Mesendoderm (in vitro differentiated cells): Measurements from ENCODE around the gene RFT1.

Experiments used
- DNase-seq: peaks from one replicate; pipeline ENCODE4 v3.0.0; 2013
- H2AK5ac ChIP-seq: 2 replicates; pipeline ENCODE4 v1.6.1; 2013; ENCODE audit warnings: low read length, inconsistent platforms
- H2BK120ac ChIP-seq: 2 replicates; pipeline ENCODE4 v1.6.1; 2013; ENCODE audit warnings: low read depth, mild to moderate bottlenecking, low read length, moderate library complexity, mixed read lengths
- H2BK15ac ChIP-seq: replicated peaks from 2 replicates; pipeline ENCODE4 v1.6.1; 2013; ENCODE audit warnings: low read depth, mild to moderate bottlenecking, moderate library complexity
- H2BK5ac ChIP-seq: 2 replicates; pipeline ENCODE4 v1.6.1; 2013; ENCODE audit warnings: low read length, inconsistent platforms
- H3K18ac ChIP-seq: 2 replicates; pipeline ENCODE4 v1.6.1; 2013; ENCODE audit warnings: mild to moderate bottlenecking, low read length, mixed read lengths
- H3K23ac ChIP-seq: one replicate; pipeline ENCODE4 v1.6.1; 2013; ENCODE audit warnings: low read length
- H3K27ac ChIP-seq: 2 replicates; pipeline ENCODE4 v1.5.1; 2013; ENCODE audit warnings: low read depth, mild to moderate bottlenecking, inconsistent platforms, low read length, moderate library complexity
- H3K27me3 ChIP-seq: 2 replicates; pipeline ENCODE4 v1.6.1; 2013; ENCODE audit warnings: low read length, control low read depth, mild to moderate bottlenecking, inconsistent platforms; ENCODE audit not compliant: insufficient read depth, poor library complexity
- H3K36me3 ChIP-seq: 2 replicates; pipeline ENCODE4 v1.6.1; 2013; ENCODE audit warnings: low read length, inconsistent platforms; ENCODE audit not compliant: control insufficient read depth, insufficient read depth
- H3K4ac ChIP-seq: one replicate; pipeline ENCODE4 v1.6.1; 2013; ENCODE audit warnings: low read depth, mild to moderate bottlenecking, low read length, moderate library complexity
- H3K4me1 ChIP-seq: 2 replicates; pipeline ENCODE4 v1.6.1; 2013; ENCODE audit warnings: low read depth, low read length, inconsistent platforms; ENCODE audit not compliant: control insufficient read depth
- H3K4me2 ChIP-seq: 2 replicates; pipeline ENCODE4 v1.6.1; 2013; ENCODE audit warnings: low read length
- H3K4me3 ChIP-seq: 2 replicates; pipeline ENCODE4 v1.5.1; 2013; ENCODE audit warnings: mild to moderate bottlenecking, low read length
- H3K56ac ChIP-seq: one replicate; pipeline ENCODE4 v1.6.1; 2013; ENCODE audit warnings: low read length
- H3K79me1 ChIP-seq: 2 replicates; pipeline ENCODE4 v1.6.1; 2013; ENCODE audit warnings: low read length, inconsistent platforms
- H3K79me2 ChIP-seq: 2 replicates; pipeline ENCODE4 v1.6.1; 2013; ENCODE audit warnings: mild to moderate bottlenecking, low read length; ENCODE audit not compliant: control insufficient read depth, insufficient read depth
- H3K9ac ChIP-seq: 2 replicates; pipeline ENCODE4 v1.6.1; 2013; ENCODE audit warnings: low read length, inconsistent platforms
- H4K5ac ChIP-seq: one replicate; pipeline ENCODE4 v1.6.1; 2013; ENCODE audit warnings: low read length
- H4K8ac ChIP-seq: one replicate; pipeline ENCODE4 v1.6.1; 2013; ENCODE audit warnings: low read depth, mild to moderate bottlenecking, control low read depth, low read length, moderate library complexity
- WGBS: extraction: QIAGEN DNeasy Blood & Tissue Kit; methylation state at CpG from one replicate; pipeline ENCODE4 v1.1.7; 2013; ENCODE audit warnings: low lambda C conversion rate, missing lambda C conversion rate; ENCODE audit not compliant: insufficient coverage; ENCODE audit errors: extremely low coverage; 5-methylcytosine and 5-hydroxymethylcytosine counted together

Gene RFT1

GRCh38 chr3:53149006-53149690, 18.9 kb upstream of the RFT1 start:
- Histone ChIP-seq H3K4ac (no peak overlapping the region), H3K27ac (no peak overlapping the region), H3K79me1 (no peaks in the 10 kb centered on the region), H2BK120ac (no peak overlapping the region), H2AK5ac (no peak overlapping the region), H3K36me3 (no peaks in the 10 kb centered on the region), H3K56ac (no peak overlapping the region), H3K23ac (no peak overlapping the region), H3K18ac (no peak overlapping the region), H3K4me1 (no peaks in the 10 kb centered on the region), H3K4me2 (no peak overlapping the region), H3K4me3 (no peak overlapping the region), H2BK5ac (no peak overlapping the region), H3K9ac (no peak overlapping the region), H4K5ac (no peak overlapping the region), H4K8ac (no peak overlapping the region), H2BK15ac (no peak overlapping the region), H3K79me2 (no peaks in the 10 kb centered on the region), H3K27me3 (no peaks in the 10 kb centered on the region)
- DNase-seq = no peak
- WGBS = no CpG with 5 or more reads among the region's 13 CpGs

DNA sequence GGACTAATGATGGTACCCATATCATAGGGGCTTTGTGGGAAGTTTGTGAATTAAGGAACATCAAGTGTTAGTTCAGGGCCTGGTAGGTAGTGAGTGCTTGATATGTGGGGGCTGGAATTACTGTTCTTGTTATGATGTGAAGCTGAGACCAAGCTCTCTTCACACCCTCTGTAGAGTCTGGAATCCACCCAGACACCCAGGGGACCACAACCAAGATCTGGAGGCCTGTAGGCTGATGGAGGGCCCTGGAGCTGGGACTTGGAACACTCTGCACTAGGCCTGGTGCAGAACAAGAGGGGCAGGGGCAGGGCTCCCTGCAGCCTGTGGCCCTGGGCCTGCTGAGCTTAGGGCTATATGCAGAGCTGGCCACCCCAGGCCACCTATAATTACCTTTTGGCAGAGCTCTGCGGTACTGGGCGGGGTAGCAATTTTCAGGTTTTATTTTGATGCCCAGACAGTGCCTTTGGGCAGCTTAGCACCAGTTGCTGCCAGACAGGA, 17.7 kb upstream of the RFT1 start:
- Histone ChIP-seq H4K5ac (no peak overlapping the region), H3K79me2 (no peaks in the 10 kb centered on the region), H2AK5ac (no peak overlapping the region), H3K36me3 (no peaks in the 10 kb centered on the region), H3K27ac (no peak overlapping the region), H2BK15ac (no peak overlapping the region), H4K8ac (no peak overlapping the region), H3K18ac (no peak overlapping the region), H2BK5ac (no peak overlapping the region), H3K9ac (no peak overlapping the region), H3K4me2 (no peak overlapping the region), H2BK120ac (no peak overlapping the region), H3K27me3 (no peaks in the 10 kb centered on the region), H3K79me1 (no peaks in the 10 kb centered on the region), H3K23ac (no peak overlapping the region), H3K4me3 (no peak overlapping the region), H3K56ac (no peak overlapping the region), H3K4me1 (no peaks in the 10 kb centered on the region), H3K4ac (no peak overlapping the region)
- WGBS = no CpG with 5 or more reads among the region's 2 CpGs
- no peak for DNase-seq

DNA sequence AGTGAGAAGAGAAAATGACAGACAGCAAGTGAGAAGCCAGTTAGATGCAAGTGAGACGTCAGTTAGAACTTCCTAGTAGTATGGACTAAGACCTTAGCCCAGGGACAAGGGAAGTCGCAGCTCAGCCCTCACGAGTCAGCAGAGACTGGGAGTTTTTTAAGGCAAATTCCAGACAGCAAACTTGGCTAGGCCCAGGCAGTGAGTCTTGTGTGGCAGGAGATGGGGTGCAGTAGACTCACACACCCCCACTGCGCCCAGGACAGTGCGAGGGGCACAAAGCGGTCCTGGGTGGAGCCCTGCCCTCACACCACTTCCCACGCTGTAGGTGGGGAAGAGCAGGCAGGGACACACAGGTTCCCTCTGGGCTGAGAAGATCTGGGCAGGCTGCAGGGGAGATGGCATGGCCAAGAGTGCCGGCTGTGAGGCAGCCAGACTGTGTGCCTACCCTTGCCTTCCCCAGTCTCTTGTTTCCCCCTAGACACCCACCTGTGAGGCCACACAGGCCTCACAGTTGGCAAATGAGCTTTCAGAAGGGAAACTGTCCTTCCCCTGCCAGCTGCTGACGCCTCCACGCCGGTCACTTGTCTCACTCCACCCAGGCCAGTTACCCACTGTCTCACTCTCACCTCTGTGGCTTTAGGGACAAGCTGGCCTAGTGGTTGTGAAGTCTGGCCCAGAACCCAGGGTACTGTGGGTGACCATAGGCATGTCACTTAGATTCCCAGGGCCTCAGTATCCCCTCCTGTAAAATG, 17.1 kb upstream of the RFT1 start:
- H2BK120ac ChIP-seq = no peak overlapping the region
- no peaks in the 10 kb centered on the region for H3K79me2 ChIP-seq
- no peak for DNase-seq
- no peak overlapping the region for H3K27ac ChIP-seq
- H2AK5ac ChIP-seq = no peak overlapping the region
- no peak overlapping the region for H3K4me3 ChIP-seq
- no peak overlapping the region for H3K23ac ChIP-seq
- WGBS = no CpG with 5 or more reads among the region's 11 CpGs
- H2BK5ac ChIP-seq = no peak overlapping the region
- no peaks in the 10 kb centered on the region for H3K27me3 ChIP-seq
- H3K4ac ChIP-seq = no peak overlapping the region
- H3K4me2 ChIP-seq = no peak overlapping the region
- no peak overlapping the region for H3K9ac ChIP-seq
- H3K18ac ChIP-seq = no peak overlapping the region
- H3K56ac ChIP-seq = no peak overlapping the region
- no peaks in the 10 kb centered on the region for H3K79me1 ChIP-seq
- no peaks in the 10 kb centered on the region for H3K36me3 ChIP-seq
- no peak overlapping the region for H4K8ac ChIP-seq
- no peaks in the 10 kb centered on the region for H3K4me1 ChIP-seq
- no peak overlapping the region for H2BK15ac ChIP-seq
- H4K5ac ChIP-seq = no peak overlapping the region

DNA sequence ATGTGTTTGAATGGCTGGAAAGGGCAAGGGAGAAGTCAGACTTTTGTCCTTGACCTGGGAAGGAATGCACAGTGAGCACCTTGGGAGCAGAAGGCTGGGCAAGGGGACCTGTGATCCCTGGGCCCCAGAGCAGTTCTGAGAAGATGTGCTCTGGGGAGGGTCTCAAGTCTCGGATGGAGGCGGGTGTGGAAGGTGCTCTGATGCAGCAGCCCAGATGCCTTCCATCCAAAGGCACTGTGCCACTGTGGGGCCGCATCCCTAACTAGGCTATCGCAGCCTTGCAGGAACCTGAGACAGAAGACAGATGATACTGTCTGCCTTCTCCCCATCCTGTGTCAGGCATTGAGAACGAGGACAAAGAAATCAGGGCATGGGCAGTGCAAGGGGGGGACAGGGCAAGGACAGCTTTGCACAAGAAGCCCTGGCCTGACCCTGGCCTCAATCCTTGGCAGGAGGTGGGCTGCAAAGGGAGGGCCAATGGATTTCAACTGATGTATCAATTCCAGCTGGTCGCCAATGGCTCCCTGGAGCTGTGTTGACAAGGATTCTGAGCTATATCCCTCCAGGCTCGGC, 16.2 kb upstream of the RFT1 start:
- no peak overlapping the region for H3K4me3 ChIP-seq
- H3K36me3 ChIP-seq = no peaks in the 10 kb centered on the region
- H3K23ac ChIP-seq = no peak overlapping the region
- H3K4ac ChIP-seq = no peak overlapping the region
- WGBS = no CpG with 5 or more reads among the region's 7 CpGs
- no peak overlapping the region for H4K5ac ChIP-seq
- no peaks in the 10 kb centered on the region for H3K79me1 ChIP-seq
- no peak overlapping the region for H2BK15ac ChIP-seq
- no peak overlapping the region for H4K8ac ChIP-seq
- H2BK120ac ChIP-seq = no peak overlapping the region
- no peak overlapping the region for H3K4me2 ChIP-seq
- no peaks in the 10 kb centered on the region for H3K4me1 ChIP-seq
- no peak overlapping the region for H3K9ac ChIP-seq
- no peak overlapping the region for H3K56ac ChIP-seq
- no peak overlapping the region for H2AK5ac ChIP-seq
- H3K18ac ChIP-seq = no peak overlapping the region
- H3K27me3 ChIP-seq = no peaks in the 10 kb centered on the region
- no peak for DNase-seq
- H3K79me2 ChIP-seq = no peaks in the 10 kb centered on the region
- no peak overlapping the region for H2BK5ac ChIP-seq
- H3K27ac ChIP-seq = no peak overlapping the region

DNA sequence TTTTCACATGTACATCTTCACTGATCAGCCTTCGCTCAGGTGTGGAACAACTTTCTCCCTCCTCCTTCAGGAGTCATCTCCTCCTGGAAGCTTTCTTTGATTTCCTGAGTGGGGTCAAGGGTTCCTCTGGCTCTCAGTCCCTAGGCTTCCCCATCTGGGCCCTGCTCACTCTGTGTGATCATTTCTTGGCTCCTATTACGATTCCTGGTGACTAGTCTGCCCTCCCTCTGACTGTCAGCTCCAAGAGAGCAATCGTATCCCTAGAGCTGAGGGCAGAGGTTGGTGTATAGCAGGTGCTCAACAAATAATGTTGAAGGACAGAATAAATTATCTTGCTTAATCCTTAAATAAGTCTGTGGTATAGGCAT, 15.5 kb upstream of the RFT1 start:
- H3K4me2 ChIP-seq = no peak overlapping the region
- no peaks in the 10 kb centered on the region for H3K79me2 ChIP-seq
- H2AK5ac ChIP-seq = no peak overlapping the region
- no peak overlapping the region for H4K8ac ChIP-seq
- H2BK120ac ChIP-seq = no peak overlapping the region
- no peak overlapping the region for H3K27ac ChIP-seq
- H3K27me3 ChIP-seq = no peaks in the 10 kb centered on the region
- H3K23ac ChIP-seq = no peak overlapping the region
- no peaks in the 10 kb centered on the region for H3K36me3 ChIP-seq
- H3K79me1 ChIP-seq = no peaks in the 10 kb centered on the region
- H3K4me1 ChIP-seq = no peaks in the 10 kb centered on the region
- no peak overlapping the region for H3K4me3 ChIP-seq
- no peak overlapping the region for H3K56ac ChIP-seq
- H4K5ac ChIP-seq = no peak overlapping the region
- no peak for DNase-seq
- H3K18ac ChIP-seq = no peak overlapping the region
- H2BK5ac ChIP-seq = no peak overlapping the region
- no peak overlapping the region for H2BK15ac ChIP-seq
- H3K9ac ChIP-seq = no peak overlapping the region
- WGBS = no CpG with 5 or more reads among the region's 3 CpGs
- no peak overlapping the region for H3K4ac ChIP-seq
